ENCODE data around the gene KLF3.

Gene KLF3

DNA sequence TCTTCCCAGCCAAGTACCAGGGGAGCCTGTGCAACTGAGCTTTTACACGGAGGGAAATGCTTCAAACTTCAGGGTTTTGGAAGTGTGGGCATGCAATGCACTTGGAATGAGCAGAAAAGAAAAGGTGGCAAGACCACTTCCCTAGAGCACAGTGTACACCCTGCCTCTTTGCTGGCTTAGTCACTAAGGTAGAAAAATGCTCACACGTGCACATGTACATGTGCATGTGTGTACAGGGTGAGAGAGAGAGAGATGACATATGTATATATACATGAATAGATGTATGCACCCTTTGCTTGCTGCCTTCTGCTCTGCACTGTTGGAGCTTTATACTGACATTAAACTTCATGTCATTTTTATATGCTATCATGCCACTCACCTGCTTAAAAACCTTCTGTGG, 7.9 kb upstream of the KLF3 start:
- DNase-seq (ENCODE audit: low spot score) = no peak

DNA sequence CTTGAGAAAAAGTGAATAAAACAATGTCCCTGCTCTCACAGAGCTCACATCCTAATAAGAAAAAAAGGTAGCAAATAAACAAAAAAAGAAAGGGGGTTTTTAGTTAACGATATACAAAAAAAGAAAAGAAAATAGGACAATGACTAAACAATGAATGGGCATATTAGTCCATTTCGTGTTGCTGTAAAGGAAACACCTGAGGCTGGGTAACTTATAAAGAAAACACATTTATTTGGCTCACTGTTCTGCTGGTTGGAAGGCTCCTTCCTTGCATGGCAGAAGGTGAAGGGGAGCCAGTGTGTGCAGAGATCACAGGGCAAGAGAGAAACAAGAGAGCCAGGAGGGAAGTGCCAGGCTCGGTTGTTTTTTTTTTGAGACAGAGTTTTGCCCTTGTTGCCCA, 4.7 kb upstream of the KLF3 start:
- no peak for DNase-seq (ENCODE audit: low spot score)

DNA sequence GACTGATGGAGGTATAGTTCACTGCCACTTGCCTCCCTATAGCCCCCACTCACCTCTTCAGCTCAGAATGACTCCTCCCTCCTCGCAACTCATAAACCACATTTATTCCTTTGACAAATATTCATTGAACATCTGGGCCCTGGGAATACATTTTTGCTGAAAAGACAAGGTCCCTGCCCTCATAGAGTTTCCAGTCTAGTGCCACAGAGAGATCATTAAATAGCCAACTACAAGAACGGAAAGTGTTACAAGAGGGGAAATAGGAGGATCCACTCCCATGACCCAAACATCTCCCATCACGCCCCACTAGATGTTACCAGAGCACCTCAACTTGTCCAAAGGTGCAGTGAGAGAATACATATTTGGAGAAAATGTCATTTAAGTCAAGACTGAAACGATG, 3.2 kb upstream of the KLF3 start:
- no peak for DNase-seq (ENCODE audit: low spot score)

DNA sequence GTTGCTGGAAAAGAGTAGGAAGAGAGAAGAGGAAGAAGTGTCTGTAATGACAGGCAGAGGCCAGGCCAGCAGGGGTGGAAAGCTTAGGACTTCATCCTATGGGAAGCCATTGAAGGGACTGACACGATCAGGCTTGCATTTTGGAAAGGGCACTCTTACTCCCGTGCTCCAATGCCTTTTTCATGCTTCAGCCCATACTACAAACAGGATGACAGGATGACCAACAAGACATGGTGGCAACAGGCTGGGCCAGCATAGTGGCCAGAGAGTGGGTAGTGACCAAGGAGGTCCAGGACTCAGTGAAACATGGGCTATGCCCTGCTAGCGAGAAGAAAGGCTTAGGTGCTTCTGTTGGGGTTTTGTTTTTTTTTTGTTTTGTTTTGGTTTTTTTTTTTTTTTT, 2.6 kb upstream of the KLF3 start:
- DNase-seq (ENCODE audit: low spot score) = no peak

DNA sequence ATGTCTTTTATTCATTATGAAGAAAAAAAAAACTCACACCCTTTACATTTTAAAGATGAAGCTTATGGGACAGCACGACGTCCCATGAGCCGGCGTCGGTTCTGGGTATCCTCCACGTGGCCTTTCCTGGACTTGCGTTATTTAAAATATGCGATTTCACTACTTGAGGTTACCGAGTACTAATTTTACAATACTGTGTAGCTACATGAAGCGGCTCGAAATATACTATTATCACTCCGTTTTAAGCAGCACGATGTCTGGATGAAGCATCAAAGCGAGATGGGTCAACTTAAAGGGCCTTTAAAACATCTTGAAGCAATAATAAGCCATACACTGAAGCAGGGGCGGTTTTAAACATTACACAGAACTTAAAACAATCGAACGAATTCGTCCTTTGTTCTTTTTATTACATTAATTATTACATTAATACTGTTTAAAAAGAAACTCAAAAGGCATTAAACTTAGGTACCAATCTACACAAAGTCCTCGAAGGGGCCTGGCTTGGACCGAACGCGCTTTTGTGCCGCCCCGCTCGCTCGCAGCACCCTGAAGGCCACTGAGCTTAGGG, 1.4 kb upstream of the KLF3 start:
- no peak for DNase-seq (ENCODE audit: low spot score)

DNA sequence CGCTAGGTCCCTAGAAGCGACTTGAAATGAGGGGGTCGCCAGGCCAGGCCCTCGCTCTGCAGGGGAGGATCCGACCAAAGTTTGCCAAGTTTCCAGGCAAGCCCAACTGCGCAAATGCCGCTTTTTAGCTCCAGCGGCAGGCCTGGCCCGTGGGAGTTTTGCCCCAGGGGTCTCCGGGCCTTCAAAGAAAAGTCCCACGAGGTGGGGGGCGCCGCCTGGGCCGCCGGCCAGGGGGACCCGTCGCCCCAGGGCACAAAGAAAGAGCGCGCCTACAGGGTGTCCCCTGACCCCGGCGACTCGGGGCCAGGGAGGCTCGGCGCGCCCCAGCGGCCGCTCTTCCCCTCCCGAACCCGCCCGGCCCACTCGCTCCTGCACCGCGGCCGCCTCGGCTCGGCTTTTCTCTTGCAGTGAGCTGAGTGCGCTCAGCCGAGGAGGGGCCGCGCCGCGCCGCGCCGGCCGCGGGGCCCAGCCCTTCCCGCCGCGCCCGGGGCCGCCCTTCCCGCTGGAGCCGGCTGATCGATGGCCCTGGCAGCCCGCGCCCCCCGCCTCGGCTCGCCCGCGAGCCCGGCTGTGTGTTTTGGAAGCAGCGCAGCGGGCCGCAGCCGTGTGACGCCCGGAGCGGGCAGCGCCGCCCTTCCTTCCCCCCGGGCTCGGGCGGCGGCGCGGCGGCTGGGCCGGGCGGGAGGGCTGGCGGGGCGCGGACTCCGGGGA, 754 bp upstream of the KLF3 start:
- no peak for DNase-seq (ENCODE audit: low spot score)

DNA sequence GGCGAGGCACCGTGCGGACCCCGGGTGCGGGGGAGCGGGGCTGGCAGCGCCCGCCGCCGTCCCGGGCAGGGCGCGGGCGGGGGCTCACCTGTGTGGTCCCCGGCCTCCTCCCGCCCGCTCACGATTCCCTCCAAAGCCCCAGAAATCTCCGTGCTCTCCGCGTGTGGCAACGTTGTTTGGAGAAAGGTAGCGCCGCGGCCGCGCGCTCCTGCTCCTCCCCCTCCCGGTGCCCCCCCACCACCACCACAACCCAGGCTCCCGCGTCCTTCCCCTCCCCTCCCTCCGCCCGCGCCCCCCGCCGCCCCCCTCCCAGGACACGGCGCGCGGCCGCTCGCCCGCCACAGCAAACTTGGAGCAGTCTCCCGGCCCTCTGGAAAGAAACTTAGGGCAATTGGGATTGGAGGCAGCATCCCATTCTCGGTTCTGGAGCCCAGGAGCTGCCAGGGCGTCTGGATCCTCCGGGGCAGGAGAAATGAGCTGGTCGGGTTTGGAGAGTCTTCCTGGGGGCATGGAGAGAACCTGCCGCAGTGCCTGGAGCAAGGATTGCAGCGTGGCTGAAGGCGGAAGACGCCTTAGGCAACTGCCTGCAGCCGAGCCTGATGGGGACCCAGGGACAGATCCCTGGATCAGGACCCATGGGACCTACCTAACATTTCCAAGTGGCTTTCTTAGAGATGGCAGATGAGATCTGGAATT, 855 bp downstream of the KLF3 start:
- peak; percentile 50 for DNase-seq (ENCODE audit: low spot score)

DNA sequence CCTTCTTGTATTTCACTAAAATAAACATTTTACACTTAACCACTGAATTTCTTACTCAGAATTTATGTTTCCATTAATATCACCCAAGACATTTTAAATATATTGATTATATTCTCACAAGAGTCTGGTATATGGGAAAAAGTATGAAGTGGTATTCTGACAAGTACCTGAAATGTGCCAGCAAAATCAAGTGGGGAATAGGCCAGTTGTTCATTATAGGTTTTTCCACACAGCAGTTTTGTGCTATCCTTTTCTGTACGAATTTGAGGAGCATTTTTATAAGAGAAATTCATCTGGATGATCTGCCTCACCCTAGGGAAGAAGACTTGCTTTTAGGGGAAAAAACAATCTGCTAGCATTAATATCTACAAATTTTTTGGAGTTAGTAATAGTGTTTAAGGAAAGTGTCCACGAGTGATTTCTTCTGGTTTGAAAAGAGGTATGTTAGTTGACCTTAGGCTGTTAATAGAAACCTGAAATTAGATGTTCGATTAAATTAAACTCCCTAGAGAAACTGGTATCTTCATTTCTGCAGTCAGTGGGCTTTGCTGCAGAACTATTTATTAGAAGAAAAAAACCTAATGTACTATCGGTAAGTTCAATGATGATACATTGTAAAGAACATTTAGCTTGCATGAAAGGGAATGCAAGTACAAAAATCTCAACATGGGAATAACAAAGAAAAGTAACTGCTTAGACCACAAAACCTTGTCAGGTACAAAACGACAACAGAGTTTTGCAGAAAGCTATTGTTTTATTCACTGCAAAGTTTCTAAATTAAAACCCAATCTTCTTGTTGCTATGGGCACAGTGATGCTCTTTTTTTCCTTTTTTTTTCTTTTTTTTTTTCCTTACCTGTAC, 1.8 kb downstream of the KLF3 start:
- DNase-seq (ENCODE audit: low spot score) = no peak

DNA sequence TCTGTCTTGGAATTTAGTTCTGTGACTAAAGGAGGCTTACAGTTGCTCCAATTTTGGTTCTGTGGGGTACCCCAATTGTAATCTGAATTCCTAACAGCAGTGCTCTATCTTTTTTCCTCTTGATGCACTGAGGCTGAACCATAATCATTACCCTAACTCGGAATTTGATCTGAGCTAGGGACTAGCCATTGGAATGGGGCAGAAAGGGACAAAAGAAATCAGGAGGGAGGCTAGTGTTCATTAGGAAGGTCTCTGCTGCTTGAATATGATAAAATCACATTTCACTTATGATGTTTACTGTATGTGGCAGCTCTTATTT, 2.7 kb downstream of the KLF3 start:
- no peak for DNase-seq (ENCODE audit: low spot score)

DNA sequence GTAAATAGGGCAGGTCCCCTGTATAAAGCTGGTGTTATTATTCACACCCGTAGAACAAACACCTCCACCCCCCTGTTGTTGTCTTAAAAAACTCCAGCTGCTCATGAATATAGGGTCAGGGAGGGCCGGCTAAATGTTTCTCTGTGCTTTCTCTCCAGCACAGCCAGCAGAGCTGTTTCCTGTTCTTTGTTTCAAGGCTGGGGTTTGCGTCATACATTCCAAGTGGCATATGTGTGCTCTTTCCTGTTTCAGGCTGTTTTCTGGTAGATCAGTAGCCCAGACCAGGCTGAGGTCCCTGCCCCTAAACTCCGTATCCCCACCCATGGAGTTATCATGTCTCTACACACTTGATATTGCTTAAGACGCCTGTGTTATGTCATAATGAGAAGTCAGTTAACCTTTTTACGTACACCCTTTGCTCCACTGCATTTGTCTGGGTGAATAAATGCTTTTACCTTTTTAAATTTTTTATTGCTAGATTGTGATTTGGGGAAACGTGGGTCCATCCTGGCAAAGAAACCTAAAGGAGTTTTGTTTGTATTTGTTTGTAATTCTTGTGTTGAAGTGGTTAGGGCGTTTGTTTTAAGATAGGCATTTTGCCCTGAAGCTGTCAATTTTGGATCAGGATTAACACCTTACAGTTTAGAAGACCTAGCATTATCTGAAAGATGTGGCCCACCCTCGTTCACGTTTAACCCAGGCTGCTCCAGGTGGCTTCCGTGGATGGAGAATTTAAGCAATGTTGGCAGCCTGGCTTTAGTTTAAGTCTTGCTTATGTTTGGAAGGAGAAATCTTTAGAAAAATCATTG, 3.3 kb downstream of the KLF3 start:
- DNase-seq (ENCODE audit: low spot score) = peak; percentile 77

DNA sequence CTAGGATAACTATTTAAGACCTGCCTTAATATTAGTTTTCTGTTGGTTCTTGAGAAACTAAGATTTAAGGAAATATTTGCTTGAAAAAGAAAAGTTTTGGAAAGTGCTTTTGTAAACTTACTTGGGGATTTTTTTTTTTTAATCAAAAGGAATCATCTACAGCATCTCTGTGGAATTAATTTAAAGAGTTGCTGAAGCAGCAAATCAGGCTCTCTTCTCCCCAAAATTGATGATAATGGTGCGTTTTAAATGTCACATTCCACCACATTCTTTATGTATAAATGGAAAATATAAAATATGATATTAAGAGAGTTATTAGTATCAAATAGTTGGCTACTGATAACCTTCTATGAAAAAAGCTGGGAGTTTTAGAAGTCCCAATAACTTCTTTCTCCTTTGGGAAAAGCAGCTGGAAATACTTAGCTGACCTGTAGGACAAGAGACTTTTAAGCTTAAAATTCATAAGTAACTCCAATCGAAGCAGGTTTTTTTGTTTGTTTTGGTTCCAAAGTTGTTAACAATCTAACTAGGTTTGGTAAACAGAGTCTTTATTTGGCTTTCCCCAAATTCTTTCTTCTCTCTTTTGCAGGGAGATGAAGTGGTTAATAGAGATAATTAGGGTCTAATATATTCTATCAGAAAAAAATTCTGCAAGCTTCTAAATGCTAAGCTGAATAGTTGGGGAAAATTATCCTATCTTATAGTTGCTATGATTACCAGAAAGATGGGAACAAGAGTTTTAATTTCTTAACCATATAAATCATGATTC, 4.4 kb downstream of the KLF3 start:
- no peak for DNase-seq (ENCODE audit: low spot score)

DNA sequence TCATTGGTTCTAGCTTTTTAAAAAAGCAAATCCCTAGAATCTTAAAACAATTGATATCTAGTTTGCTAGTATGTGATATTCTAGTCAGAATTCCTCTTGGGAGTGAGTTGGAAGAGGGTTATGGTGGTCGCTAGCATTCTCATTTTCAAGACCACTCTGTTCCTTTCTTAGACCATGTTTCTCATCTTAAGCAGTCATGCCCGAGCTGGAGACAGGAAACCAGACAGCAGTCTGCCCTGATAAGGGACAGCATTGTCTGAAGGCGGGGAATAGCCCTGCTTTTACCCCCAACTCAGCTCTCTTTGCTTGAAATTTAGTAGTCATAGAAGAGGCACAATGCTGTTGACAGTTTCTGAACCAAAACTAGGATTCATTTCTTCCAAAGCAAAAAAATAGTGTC, 5.2 kb downstream of the KLF3 start:
- DNase-seq (ENCODE audit: low spot score) = no peak

DNA sequence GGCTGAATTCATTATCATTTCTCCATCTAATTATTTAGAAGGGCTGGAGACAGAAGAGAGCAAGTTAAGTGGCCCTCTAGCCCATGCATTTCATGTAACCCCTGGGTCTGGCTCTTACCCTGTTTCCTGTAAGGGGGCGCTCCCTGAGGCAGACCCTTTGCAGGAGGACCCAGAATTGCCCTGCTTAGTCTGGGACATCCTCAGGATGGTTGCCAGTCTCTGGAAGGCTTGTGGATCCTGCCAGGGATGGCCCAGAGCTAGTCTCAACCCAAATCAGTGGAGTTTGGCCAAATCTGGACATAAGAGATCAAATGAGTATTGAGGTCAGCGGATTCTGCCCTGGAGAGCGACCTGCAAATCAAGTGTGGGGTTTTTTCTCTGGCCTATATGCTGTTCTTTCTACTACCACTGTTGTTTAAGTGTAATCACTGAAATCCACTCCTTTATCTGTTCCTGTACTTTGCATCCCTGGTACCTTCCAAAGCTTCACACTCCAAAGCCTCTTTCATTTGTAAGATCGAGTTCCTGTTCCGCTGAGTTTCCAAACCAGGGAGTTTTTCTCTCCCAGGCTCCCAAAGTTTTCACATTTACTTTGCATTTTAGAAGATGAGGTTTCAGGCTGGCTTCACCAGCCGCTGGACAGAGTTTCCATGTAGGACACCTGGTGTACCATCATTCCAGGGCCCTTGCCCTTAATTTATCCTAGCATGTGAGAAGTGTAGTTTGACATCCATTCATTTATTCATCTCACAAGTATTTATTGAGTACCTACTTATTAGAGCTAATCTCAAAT, 6.3 kb downstream of the KLF3 start:
- no peak for DNase-seq (ENCODE audit: low spot score)

DNA sequence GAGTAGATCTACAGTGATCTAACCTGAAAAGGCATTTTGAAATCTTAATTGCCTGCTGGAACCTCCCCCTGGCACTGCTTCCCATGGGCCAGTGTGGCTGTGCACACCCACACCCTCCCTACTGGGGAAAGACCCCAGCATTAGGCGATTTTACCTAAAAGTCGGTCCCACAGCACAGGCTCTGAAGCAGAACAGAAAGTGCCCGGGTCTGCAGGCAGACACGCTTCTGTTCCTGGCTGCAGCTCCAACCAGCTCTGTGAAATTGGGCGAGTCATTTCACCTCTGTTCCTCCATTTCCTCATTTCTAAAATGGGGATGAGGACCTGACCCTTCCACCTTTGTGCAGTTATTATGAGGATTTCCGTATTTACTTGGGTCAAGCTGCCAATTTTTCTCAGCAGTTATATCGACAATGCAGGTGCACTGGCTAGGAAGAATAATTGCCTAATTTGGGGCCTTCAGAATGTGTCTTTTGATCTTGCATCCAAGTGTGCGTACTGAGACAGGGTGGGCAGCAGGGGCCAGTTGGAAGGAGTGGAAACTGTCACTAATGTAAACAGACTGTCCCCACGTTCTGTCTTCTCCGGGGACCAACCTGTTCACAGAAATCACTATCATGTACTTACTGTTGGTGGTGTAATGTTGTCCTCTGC, 7.1 kb downstream of the KLF3 start:
- DNase-seq (ENCODE audit: low spot score) = no peak

DNA sequence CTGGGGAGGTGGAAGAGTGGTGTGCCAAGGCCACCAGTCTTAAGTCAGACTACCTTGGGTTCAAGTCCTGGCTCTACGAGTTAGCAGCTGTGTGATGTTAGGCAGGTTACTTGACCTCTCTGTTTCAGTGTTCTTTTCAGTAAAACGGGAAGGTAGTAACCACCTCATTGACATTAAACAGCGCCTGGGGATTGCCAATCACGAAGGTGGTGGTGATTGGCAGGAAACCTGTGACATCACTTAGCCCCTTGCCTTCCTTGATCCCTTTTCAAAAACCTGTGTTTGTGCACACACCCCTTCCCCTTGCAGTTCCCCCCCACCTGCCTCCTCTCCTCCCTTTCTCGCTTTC, 7.6 kb downstream of the KLF3 start:
- DNase-seq (ENCODE audit: low spot score) = no peak

DNA sequence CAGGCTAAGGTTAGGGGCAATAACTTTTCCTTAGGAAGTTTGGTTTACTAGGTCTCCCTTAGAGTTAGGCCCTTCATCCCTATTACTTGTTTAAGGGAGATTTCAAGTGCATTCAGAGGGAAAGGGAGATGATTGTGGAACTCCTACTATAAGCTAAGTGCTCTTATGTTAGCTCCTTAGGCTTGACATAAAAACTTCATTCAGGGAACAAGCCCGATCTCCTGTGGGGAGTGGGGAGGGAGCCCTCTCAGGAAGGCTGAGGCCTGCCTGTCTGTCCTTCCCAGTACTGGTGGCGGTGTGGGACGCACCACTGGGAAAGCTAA, 8.0 kb downstream of the KLF3 start:
- DNase-seq (ENCODE audit: low spot score) = no peak

DNA sequence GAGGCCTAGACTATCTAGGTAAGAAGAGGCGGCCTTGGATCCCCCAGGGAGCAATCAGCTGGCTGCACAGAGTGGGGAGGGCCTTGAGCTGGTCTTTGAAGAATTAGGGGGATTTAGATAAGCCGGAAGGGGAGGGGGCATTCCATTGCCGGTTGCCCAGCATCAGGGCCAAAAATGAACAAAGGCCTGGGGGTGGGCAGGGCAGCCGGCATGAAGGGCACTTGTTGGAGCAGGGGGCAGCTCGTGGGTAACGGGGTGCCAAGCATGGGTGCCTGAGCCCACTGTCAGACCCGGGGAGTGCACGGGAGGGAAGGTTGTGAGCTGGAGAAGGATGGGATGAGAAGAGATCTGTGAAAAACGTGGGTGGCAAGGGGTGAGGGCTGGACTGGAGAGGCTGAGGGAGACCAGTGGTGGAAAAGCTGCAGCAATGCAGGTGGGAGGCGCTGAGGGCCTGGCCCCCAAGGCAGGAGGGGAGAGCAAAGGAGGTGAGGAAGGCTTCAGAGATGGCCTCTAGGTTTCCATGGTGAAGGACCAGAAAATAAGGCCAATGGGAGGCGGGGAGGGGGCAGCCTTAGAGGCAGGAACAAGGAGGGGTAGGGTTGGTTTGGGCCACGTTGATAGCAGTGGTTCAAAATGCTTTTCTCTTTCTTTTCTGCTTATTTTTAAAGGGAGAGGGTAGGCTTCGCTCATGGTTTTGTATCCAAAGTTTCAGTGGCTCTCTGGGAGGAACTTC, 8.6 kb downstream of the KLF3 start:
- no peak for DNase-seq (ENCODE audit: low spot score)

DNA sequence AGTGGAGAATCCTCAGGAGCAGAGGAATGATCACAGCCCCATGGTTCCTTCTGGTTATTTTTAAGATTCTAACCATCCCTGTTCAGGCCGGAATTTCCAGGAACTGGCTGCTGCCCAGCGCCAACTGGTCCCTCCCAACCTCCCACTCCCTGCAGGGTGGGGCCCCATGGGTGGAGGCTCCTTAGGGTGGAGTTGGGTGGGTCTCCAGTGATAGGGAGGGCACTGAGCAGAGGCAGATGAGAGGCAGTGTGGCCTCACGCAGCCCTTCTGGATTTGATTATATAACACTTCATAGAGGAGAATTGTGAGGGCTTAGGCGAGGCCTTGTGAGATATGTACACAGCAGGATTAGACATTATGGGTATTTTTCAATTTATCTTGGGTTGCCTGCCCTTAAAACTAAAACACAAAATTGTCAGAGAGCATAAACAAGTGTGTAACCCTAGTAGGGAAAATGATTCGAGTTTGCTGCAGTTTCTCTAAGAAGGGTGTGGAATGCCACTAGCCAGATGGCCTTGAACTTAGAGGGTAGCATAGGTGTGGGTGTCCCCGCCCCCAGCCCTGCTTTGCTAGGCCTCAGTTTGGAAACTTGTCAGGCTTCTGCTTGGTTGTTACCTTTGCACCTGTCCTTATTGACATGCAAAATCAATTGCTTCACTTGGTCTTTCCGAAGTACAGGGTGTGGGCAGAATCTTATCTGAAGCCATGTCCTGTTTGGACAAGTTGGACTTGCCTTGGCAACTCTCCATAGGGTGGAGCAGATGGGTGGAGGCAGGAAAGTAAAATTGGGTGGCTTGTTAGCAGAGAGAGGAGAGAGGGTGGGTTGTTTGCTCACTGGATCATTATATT, 9.4 kb downstream of the KLF3 start:
- DNase-seq (ENCODE audit: low spot score) = no peak

All from HuH-7 (cell line).